Calu3 (cell line): Measurements from ENCODE around the gene TMEM14B. TPM values are rescaled to one million over a fixed set of nuclear protein-coding genes. Genes with fewer than 3 reads are reported as not detected.
"Not testable (repeated sequence)": the region's sequence is repeated elsewhere in the genome, so short reads cannot be mapped to it uniquely, and the experiment has no call there.

Source experiments
- BruUV-seq: library from RNA; stranded (reverse); fragments of 400-500 nt; replicated peaks from 2 replicates; lab custom pipeline; 2021; lab: Mats Ljungman, UMichigan
- CTCF ChIA-PET: fragments of 300-600 bp; sonication (Branson Sonifier 250); formaldehyde crosslinking; loops from one replicate; lab custom pipeline; 2022; ENCODE audit warnings: antibody characterized with exemption; lab: Charles Lee
- DNase-seq: peaks from one replicate; pipeline ENCODE4 v3.0.0; 2022
- H3K27ac Mint-ChIP-seq: one replicate; pipeline ENCODE4 v1.8.0; 2022; ENCODE audit warnings: mixed read lengths; ENCODE audit not compliant: unreplicated experiment
- H3K27me3 Mint-ChIP-seq: one replicate; pipeline ENCODE4 v1.8.0; 2022; ENCODE audit warnings: mixed read lengths; ENCODE audit not compliant: unreplicated experiment
- H3K36me3 Mint-ChIP-seq: one replicate; pipeline ENCODE4 v1.8.0; 2022; ENCODE audit warnings: mild to moderate bottlenecking, moderate library complexity, mixed read lengths; ENCODE audit not compliant: insufficient read depth, unreplicated experiment
- H3K4me1 Mint-ChIP-seq: one replicate; pipeline ENCODE4 v1.8.0; 2022; ENCODE audit warnings: mild to moderate bottlenecking, low read depth, mixed read lengths; ENCODE audit not compliant: unreplicated experiment
- H3K4me3 Mint-ChIP-seq: one replicate; pipeline ENCODE4 v1.8.0; 2022; ENCODE audit warnings: mild to moderate bottlenecking, low read depth, moderate library complexity, mixed read lengths; ENCODE audit not compliant: unreplicated experiment
- H3K9me3 Mint-ChIP-seq: one replicate; pipeline ENCODE4 v1.8.0; 2022; ENCODE audit warnings: low read depth, mixed read lengths; ENCODE audit not compliant: unreplicated experiment
- intact Hi-C: fragments of 100-400 bp; cut with micrococcal nuclease; formaldehyde crosslinking; loops from one replicate; pipeline ENCODE4 v1.10.0; 2022; ENCODE audit not compliant: unreplicated experiment
- total RNA-seq: library from RNA; stranded (reverse); gene quantifications from 2 replicates; pipeline ENCODE4 v1.2.3, GENCODE V29; 2022
- TF ChIP-seq, protein P1 (sequence below): fragments of 200-600 bp; IDR thresholded peaks from one replicate; pipeline ENCODE4 v1.8.0; 2022; ENCODE audit warnings: antibody characterized with exemption; ENCODE audit not compliant: unreplicated experiment

Gene TMEM14B
- total RNA-seq, 1 experiment from 2014 or later = 63.9 TPM

- Mint-ChIP-seq H3K9me3 (no peaks in the 10 kb centered on the region), H3K4me3 (no peak overlapping the region), H3K36me3 (no peaks in the 10 kb centered on the region), H3K27ac (no peak overlapping the region), H3K4me1 (no peaks in the 10 kb centered on the region), H3K27me3 (no peaks in the 10 kb centered on the region)
- CTCF ChIA-PET = interaction anchor here (1.1 kb wide), 1 partner anchor 13 kb away, joined by 3 read pairs; no protein-coding TSS in a partner anchor
- TF ChIP-seq, protein P1, sequence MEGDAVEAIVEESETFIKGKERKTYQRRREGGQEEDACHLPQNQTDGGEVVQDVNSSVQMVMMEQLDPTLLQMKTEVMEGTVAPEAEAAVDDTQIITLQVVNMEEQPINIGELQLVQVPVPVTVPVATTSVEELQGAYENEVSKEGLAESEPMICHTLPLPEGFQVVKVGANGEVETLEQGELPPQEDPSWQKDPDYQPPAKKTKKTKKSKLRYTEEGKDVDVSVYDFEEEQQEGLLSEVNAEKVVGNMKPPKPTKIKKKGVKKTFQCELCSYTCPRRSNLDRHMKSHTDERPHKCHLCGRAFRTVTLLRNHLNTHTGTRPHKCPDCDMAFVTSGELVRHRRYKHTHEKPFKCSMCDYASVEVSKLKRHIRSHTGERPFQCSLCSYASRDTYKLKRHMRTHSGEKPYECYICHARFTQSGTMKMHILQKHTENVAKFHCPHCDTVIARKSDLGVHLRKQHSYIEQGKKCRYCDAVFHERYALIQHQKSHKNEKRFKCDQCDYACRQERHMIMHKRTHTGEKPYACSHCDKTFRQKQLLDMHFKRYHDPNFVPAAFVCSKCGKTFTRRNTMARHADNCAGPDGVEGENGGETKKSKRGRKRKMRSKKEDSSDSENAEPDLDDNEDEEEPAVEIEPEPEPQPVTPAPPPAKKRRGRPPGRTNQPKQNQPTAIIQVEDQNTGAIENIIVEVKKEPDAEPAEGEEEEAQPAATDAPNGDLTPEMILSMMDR = no peak
- BruUV-seq = no TSS peak
- DNase-seq = no peak
- intact Hi-C loops = no loop called here
Measured at GRCh38 chr6:10740061-10740460, 7.5 kb upstream of the TMEM14B start.

DNA sequence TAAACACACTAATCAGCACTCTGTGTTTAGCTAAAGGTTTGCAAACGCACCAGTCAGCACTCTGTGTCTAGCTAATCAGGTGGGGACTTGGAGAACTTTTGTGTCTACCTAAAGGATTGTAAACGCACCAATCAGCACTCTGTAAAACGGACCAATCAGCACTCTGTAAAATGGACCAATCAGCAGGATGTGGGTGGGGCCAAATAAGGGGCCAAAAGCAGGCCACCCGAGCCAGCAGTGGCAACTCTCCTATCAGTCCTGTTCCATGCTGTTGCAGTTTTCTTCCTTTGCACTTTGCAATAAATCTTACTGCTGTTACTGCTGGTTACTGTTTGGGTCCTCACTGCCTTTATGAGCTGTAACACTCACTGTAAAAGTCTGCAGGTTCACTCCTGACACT, 6.0 kb upstream of the TMEM14B start:
- H3K27me3 Mint-ChIP-seq, CTCF ChIA-PET, intact Hi-C loops, DNase-seq, BruUV-seq, H3K4me3 Mint-ChIP-seq, H3K9me3 Mint-ChIP-seq, H3K4me1 Mint-ChIP-seq, H3K27ac Mint-ChIP-seq, H3K36me3 Mint-ChIP-seq: not testable (repeated sequence)

- BruUV-seq = no TSS peak
- Mint-ChIP-seq H3K4me1 (no peaks in the 10 kb centered on the region), H3K4me3 (no peak overlapping the region), H3K27ac (no peak overlapping the region), H3K36me3 (peaks cover 8% of the 10 kb centered on the region), H3K27me3 (no peaks in the 10 kb centered on the region), H3K9me3 (no peaks in the 10 kb centered on the region)
- TF ChIP-seq, protein P1 = no peak
- no peak for DNase-seq
- intact Hi-C loops = no loop called here
- CTCF ChIA-PET = no interaction called here
Measured at GRCh38 chr6:10742251-10742650, 5.4 kb upstream of the TMEM14B start.

DNA sequence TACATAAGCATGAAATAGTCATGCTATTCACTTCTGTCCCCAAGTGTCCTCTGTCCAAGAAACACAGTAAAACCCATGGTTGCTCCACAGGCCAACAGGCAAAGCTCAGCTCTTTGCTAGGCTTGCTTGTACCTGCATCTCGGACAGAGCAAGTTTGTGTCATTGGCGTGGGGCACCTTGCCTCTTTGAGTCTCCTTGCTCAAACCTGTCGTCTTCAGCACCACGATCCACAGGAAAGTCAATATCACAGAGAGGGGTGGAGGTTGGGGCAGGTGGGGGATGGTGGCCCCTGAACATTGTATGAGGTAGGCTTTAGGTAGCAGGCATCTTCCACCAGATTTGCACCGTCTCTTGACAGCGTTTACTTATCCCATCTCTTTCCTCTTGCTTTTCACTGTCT, 4.1 kb upstream of the TMEM14B start:
- CTCF ChIA-PET = no interaction called here
- no peak overlapping the region for H3K27ac Mint-ChIP-seq
- no TSS peak for BruUV-seq
- no peak overlapping the region for H3K4me3 Mint-ChIP-seq
- TF ChIP-seq, protein P1 = no peak
- no peak for DNase-seq
- H3K9me3 Mint-ChIP-seq = no peaks in the 10 kb centered on the region
- H3K27me3 Mint-ChIP-seq = no peaks in the 10 kb centered on the region
- peaks cover 19% of the 10 kb centered on the region for H3K36me3 Mint-ChIP-seq
- H3K4me1 Mint-ChIP-seq = no peaks in the 10 kb centered on the region
- intact Hi-C loops = no loop called here

DNA sequence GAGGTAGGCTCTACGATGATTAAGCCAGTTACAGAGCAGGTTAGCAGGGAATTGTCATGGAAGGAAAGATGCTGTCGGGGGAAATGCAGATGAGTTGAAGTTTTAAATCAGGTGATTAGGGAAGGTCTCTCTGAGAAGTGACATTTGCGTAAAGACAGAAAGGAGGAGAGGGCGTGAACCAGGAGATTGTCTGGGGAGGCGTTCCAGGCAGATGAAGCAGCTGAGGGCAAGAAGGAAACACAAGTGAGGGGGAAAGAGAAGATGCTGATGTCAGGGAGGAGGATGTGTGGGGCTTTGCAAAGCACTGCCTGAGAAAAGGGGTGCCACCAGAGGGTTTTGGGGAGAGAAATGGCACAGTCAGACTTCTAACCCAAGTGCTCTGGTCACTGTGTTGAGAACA, 2.5 kb upstream of the TMEM14B start:
- H3K4me1 Mint-ChIP-seq = peaks cover 5% of the 10 kb centered on the region
- H3K27me3 Mint-ChIP-seq = no peaks in the 10 kb centered on the region
- H3K4me3 Mint-ChIP-seq = no peak overlapping the region
- H3K27ac Mint-ChIP-seq = no peak overlapping the region
- intact Hi-C loops = no loop called here
- no peak for DNase-seq
- peaks cover 19% of the 10 kb centered on the region for H3K36me3 Mint-ChIP-seq
- TF ChIP-seq, protein P1 = no peak
- BruUV-seq = no TSS peak
- CTCF ChIA-PET = no interaction called here
- H3K9me3 Mint-ChIP-seq = no peaks in the 10 kb centered on the region
